GM12873 (cell line): ENCODE measurements around the gene PLIN5.
A peak's percentile ranks its signal among the peaks of the same experiment; 100 is the strongest.

ENCODE experiments used
- CTCF ChIP-seq: IDR thresholded peaks from 2 replicates; pipeline ENCODE4 v1.5.1; 2012; ENCODE audit warnings: low read depth, mild to moderate bottlenecking, moderate library complexity, low read length, control low read depth; ENCODE audit not compliant: insufficient read depth; ENCODE audit errors: missing control alignments

PLIN5 gene

DNA sequence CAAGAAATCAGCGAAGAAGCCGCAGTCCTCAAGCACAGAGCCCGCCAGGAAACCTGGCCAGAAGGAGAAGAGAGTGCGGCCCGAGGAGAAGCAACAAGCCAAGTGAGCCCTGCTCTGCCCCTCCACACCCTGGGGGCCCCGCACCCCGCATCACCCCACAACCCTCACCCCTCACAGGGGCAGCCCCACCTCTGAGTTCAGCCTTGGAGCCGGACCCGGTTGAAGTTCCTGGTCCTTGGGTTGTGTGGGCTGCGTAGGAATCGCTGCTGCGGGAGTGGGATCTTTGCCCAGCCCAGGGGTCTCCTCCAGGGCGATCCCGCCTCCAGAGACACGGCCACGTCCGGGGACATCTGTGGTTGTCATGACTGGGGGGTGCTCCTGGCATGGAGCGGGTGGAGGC lies 38.7 kb downstream of the PLIN5 start:
- no peak for TF ChIP-seq CTCF

DNA sequence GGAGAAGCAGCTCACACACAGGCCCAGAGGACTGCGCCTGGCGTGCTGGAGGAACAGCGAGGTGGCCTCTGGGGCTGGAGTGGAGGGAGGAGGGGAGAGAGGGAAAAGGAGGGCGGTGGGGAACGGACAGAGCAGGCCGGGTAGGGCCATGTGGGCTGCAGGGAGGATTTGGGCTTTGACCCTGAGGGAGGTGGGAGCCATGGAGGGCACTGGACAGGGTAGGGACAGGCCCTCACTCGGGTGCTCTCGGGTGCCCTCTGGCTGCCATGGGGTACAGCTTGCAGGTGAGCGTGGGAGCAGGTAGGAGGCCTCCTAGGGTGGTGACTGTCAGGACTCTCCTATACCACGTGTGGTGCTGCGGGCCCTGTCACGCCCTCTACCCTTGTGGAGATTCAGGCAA lies 39.6 kb downstream of the PLIN5 start:
- peak; percentile 9 for TF ChIP-seq CTCF

- TF ChIP-seq CTCF, result no peak
Observed at GRCh38 chr19:4494691-4495064, 40.3 kb downstream of the PLIN5 start.

- TF ChIP-seq CTCF, result no peak
Observed at GRCh38 chr19:4493929-4494690, 40.9 kb downstream of the PLIN5 start.

DNA sequence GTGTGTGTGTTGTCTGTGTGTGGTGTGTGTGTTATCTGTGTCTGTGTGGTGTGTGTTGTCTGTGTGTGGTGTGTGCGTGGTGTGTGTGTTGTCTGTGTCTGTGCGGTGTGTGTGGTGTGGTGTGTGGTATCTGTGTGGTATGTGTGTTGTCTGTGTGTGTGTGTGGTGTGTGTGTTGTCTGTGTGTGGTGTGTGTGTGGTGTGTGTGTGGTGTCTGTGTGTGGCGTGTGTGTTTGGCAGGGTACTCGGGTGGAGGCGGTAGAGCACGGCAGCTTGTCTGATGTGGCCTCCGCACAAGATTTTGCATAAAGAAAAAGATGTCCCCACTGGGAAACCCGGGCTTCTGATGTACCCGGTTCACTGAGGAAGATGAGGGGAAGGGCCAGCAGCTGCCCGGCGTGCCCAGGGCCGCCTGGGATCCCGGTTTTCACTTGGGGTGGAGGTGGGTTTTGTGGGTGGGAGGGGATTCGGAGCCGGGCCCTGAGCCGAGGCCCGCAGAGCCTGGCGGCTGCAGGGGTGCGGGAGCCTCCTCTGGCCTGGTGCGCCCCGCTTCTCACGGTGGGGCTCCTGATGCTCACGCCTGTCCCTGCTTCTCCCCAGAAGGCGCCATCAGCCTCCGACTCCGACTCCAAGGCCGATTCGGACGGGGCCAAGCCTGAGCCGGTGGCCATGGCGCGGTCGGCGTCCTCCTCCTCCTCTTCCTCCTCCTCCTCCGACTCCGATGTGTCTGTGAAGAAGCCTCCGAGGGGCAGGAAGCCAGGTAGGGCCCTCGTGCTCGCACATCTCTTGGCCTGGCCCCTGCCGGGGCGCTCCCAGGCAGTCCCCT lies 41.7 kb downstream of the PLIN5 start:
- no peak for TF ChIP-seq CTCF

- no peak for TF ChIP-seq CTCF
Observed at GRCh38 chr19:4492337-4493103, 42.5 kb downstream of the PLIN5 start.

- no peak for TF ChIP-seq CTCF
Observed at GRCh38 chr19:4491446-4491845, 43.6 kb downstream of the PLIN5 start.
